ENCODE measurements around the gene ATG13.

GRCh38 chr11:46672381-46672839 is 55.1 kb downstream of the ATG13 start:
- no peak for TF ChIP-seq CTCF (IDR thresholded peaks at IDR 0.05)
- TF ChIP-seq POLR2AphosphoS5 (IDR thresholded peaks at IDR 0.05; ENCODE audit: insufficient read depth in 1 of 2, low read depth in 1 of 2), result no peak
- TF ChIP-seq POLR2A (IDR thresholded peaks at IDR 0.05), result no peak
